ES-I3 (cell line): Measurements from ENCODE around the gene HSPA12B.

ENCODE experiments used
- H3K36me3 ChIP-seq: 2 replicates; pipeline ENCODE4 v1.6.1; 2013; ENCODE audit warnings: mild to moderate bottlenecking, low read length, control low read depth, moderate library complexity; ENCODE audit not compliant: insufficient read depth
- H3K4me1 ChIP-seq: 2 replicates; pipeline ENCODE4 v1.6.1; 2013; ENCODE audit warnings: mild to moderate bottlenecking, control low read depth, low read length; ENCODE audit not compliant: insufficient read depth
- H3K9ac ChIP-seq: 2 replicates; pipeline ENCODE4 v1.6.1; 2013; ENCODE audit warnings: low read depth, mild to moderate bottlenecking, low read length, moderate library complexity
- H3K9me3 ChIP-seq: 2 replicates; pipeline ENCODE4 v1.6.1; 2013; ENCODE audit warnings: mild to moderate bottlenecking, low read length, moderate library complexity; ENCODE audit not compliant: control insufficient read depth, insufficient read depth

HSPA12B gene

DNA sequence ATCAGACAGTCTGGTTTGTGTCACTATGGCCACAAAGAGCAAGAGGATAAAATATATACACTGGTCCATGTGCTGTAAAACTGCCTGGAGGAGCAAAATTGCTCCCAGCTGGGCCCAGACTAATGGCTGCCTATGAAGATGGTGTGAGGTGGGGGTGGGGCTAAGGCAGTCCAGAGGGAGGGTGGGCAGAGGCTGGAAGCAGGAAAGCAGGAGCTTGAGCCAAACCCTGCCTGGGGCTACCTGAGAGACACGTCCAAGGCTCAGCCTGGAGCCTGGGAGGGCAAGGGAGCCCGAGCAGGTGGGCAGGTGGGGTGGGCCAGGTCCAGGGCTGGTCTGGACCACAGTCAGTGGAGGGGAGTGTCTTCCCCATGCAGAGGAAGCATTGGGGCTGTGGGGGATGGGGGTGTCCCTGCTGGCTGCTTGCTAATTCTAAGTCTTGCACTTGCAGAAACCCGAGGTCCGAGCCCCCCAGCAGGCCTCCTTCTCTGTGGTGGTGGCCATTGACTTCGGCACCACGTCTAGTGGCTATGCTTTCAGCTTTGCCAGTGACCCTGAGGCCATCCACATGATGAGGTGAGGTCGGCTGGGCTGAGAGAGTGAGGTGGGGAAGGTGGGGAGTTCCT, 9.5 kb downstream of the HSPA12B start:
- H3K9me3 ChIP-seq = no peaks in the 10 kb centered on the region
- H3K9ac ChIP-seq = no peak overlapping the region
- H3K4me1 ChIP-seq = peaks cover 23% of the 10 kb centered on the region
- H3K36me3 ChIP-seq = no peaks in the 10 kb centered on the region

DNA sequence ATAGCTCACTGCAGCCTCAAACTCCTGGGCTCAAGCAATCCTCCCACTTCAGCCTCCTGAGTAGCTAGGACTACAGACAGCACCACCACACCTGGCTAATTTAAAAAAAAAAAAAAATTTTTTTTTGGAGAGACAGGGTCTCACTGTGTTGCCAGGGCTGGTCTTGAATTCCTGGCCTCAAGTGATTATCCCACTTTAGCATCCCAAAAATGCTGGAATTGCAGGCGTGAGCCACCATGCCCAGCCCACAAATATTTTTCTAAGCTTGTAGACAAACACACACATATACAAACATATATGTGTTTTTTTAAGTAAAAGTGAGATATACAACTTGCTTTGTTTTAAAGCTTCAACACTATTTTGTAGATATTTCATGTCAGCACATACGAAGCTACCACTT, 10.8 kb downstream of the HSPA12B start:
- no peaks in the 10 kb centered on the region for H3K9me3 ChIP-seq
- no peak overlapping the region for H3K9ac ChIP-seq
- H3K36me3 ChIP-seq = no peaks in the 10 kb centered on the region
- H3K4me1 ChIP-seq = peaks cover 23% of the 10 kb centered on the region

DNA sequence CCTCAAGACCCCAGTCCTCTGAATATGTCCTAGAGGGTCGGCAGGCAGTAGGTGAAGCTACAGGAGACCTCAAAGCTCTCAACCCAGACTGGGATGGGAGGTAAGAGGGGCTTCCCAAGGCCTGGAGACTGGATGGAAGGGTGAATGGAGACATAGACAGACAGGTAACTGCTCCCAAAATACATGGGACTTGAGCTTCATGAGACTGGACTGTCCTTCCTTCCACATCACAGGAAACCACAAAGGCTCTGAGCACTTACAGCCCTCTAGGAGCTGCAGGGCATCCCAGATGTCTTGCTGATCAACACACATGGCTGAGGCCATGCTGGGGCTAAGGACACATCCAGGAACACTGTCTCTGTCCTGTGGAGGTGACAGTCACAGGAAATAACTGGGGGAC, 11.6 kb downstream of the HSPA12B start:
- peaks cover 21% of the 10 kb centered on the region for H3K4me1 ChIP-seq
- H3K36me3 ChIP-seq = no peaks in the 10 kb centered on the region
- H3K9me3 ChIP-seq = no peaks in the 10 kb centered on the region
- H3K9ac ChIP-seq = no peak overlapping the region; the same call in 1 of the 2 replicates

DNA sequence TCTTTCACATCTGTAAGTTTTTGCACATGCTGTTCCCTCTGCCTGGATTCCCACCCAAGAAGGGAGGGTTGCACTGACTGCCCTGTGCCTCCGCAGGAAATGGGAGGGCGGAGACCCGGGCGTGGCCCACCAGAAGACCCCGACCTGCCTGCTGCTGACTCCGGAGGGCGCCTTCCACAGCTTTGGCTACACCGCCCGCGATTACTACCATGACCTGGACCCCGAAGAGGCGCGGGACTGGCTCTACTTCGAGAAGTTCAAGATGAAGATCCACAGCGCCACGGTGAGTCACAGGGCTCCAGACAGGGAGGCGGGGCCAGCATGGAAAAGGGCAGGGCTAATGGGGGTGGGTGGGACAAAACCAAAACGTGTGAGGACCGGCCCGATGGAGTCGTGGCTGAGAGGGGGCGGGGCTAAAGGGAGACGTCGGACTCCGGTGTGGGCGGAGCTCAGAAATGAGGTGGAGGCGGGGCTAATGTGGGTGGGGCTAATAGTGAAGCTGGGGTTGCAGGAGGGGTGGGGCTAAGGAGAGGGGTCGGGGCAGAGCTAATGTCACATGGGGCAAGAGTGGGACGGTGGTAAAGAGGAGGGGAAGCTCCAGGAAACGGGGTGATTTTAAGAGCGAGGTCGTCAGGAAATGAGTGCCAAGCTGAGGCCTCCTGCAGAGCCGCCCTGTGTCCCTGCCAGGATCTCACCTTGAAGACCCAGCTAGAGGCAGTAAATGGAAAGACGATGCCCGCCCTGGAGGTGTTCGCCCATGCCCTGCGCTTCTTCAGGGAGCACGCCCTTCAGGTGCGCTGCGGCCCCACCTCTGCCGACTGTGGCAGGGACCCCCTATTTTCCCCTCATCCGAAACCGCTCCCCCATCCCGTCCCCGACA, 12.6 kb downstream of the HSPA12B start:
- H3K36me3 ChIP-seq = no peaks in the 10 kb centered on the region
- H3K9ac ChIP-seq = peak overlapping the region; percentile 69
- peaks cover 11% of the 10 kb centered on the region for H3K4me1 ChIP-seq
- no peaks in the 10 kb centered on the region for H3K9me3 ChIP-seq

DNA sequence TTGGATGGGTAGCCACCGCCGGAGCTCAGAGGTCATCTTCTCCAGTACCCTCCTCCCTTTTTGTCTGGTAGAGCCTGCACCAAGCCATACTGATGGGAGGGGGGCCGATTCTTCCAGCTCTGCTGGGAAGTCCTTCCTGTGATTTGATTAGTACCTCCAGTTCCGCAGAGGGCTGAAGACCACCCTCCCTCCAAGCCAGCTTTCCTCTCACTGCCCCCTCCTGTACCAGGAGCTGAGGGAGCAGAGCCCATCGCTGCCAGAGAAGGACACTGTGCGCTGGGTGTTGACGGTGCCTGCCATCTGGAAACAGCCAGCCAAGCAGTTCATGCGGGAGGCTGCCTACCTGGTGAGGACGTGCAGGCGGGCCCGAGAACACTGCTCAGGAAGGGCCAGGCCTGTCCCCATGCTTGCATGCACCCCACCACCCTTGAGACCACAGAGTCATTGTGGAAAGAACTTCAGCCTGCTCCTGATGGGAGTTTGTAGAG, 13.2 kb downstream of the HSPA12B start:
- Histone ChIP-seq H3K9ac (peak overlapping the region; percentile 51; the same call in 1 of the 2 replicates), H3K36me3 (no peaks in the 10 kb centered on the region), H3K4me1 (peaks cover 7% of the 10 kb centered on the region; the same call in 1 of the 2 replicates), H3K9me3 (no peaks in the 10 kb centered on the region)

DNA sequence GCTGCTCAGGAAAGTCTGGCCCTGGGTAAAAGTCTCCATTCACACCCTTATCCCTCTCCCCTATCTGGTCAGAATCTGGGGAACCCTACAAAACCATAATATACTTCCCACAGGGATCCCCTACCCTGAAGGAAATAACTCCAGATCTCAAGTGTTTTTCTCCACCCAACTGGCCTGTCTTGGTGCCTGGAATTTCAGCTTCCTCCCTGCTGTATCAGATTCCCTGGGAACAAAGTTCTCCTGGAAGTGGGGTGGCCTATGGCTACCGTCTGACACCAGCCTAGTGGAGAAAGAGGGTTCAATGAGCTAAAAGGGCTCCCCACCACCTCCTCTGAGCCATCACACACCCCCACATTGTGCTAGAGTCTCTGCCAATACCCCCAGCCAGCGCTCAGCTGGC, 15.0 kb downstream of the HSPA12B start:
- Histone ChIP-seq H3K9ac (no peak overlapping the region), H3K4me1 (no peaks in the 10 kb centered on the region), H3K9me3 (no peaks in the 10 kb centered on the region), H3K36me3 (no peaks in the 10 kb centered on the region)

DNA sequence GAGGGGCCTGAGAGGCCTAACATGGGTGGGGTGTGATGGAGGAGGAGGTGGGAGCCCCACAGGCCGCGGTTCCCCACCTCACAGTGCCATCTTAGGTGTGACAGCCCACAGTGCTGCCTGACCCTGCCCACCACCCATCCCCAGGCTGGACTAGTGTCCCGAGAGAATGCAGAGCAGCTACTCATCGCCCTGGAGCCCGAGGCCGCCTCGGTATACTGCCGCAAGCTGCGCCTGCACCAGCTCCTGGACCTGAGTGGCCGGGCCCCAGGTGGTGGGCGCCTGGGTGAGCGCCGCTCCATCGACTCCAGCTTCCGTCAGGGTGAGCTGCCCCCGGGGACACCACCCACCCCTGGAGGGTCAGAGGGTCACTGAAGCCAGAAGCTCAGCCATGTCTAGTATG, 15.6 kb downstream of the HSPA12B start:
- H3K9ac ChIP-seq = no peak overlapping the region; the same call in 1 of the 2 replicates
- no peaks in the 10 kb centered on the region for H3K4me1 ChIP-seq
- no peaks in the 10 kb centered on the region for H3K36me3 ChIP-seq
- no peaks in the 10 kb centered on the region for H3K9me3 ChIP-seq

DNA sequence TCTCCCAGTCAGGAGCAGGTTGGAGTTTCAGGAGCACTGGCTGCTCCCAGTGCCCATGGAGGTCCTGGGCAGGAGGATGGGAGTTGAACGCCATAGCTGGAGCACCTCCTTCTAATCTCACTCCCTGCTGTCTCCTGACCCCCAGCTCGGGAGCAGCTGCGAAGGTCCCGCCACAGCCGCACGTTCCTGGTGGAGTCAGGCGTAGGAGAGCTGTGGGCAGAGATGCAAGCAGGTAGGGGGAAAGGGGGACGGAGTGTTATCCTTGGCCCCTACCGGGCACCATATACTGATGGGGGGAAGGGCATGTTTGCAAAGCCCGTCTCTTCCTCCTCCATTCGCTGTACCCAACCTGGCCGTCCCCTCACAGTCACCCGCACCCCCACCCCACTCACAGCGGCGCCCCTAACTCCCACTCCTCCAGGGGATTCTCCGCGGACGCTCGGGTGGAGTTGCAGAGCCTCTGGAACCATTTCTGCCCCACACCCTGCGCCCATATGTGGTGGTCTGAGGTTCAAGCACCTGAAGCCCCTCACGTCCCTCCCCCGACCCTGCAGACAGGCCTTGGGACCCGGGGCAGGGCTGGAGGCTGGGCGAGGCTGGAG, 16.7 kb downstream of the HSPA12B start:
- no peaks in the 10 kb centered on the region for H3K4me1 ChIP-seq
- no peaks in the 10 kb centered on the region for H3K9me3 ChIP-seq
- H3K36me3 ChIP-seq = no peaks in the 10 kb centered on the region
- peak overlapping the region; percentile 45; the same call in 1 of the 2 replicates for H3K9ac ChIP-seq

DNA sequence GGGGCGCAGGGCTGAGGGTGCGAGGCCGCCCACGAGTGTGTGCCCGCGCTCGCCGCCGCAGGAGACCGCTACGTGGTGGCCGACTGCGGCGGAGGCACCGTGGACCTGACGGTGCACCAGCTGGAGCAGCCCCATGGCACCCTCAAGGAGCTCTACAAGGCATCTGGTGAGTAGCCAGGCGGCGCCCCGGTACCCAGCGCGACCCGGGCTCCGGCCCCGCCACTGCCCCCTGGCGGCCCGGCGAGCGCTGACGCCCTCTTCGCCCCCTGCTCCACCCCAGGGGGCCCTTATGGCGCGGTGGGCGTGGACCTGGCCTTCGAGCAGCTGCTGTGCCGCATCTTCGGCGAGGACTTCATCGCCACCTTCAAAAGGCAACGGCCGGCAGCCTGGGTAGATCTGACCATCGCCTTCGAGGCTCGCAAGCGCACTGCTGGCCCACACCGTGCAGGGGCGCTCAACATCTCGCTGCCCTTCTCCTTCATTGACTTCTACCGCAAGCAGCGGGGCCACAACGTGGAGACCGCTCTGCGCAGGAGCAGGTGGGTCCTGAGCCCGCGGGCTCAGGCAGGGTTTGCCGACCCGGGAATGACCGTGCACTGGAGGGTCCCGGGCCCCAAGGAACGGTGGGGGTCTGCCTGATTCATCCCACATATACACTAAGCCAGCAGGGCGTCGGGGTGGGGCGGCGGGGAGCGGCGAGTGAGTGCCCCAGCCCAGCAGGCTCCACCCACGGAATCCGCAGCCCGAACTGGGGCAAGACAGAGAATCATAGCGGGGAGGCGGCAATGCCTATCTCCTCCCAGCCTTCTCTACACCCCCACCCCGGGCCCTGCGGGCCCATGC, 17.4 kb downstream of the HSPA12B start:
- Histone ChIP-seq H3K4me1 (no peaks in the 10 kb centered on the region), H3K9ac (peak overlapping the region; percentile 45), H3K9me3 (no peaks in the 10 kb centered on the region), H3K36me3 (no peaks in the 10 kb centered on the region)

DNA sequence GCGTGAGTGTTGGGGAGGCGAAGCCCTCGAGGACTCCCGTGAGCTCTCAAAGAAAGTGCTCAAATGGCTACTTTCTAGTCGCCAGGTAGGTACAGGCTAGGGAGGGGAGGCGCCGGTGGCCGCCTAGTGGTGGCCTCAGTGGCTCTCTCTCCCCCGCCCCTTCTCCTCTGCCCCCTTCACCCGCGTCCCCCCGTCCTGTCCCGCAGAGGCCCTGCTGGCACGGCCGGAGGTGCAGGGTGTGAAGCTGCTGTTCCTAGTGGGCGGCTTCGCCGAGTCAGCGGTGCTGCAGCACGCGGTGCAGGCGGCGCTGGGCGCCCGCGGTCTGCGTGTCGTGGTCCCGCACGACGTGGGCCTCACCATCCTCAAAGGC, 18.8 kb downstream of the HSPA12B start:
- no peaks in the 10 kb centered on the region for H3K9me3 ChIP-seq
- H3K9ac ChIP-seq = no peak overlapping the region
- no peaks in the 10 kb centered on the region for H3K4me1 ChIP-seq
- no peaks in the 10 kb centered on the region for H3K36me3 ChIP-seq

DNA sequence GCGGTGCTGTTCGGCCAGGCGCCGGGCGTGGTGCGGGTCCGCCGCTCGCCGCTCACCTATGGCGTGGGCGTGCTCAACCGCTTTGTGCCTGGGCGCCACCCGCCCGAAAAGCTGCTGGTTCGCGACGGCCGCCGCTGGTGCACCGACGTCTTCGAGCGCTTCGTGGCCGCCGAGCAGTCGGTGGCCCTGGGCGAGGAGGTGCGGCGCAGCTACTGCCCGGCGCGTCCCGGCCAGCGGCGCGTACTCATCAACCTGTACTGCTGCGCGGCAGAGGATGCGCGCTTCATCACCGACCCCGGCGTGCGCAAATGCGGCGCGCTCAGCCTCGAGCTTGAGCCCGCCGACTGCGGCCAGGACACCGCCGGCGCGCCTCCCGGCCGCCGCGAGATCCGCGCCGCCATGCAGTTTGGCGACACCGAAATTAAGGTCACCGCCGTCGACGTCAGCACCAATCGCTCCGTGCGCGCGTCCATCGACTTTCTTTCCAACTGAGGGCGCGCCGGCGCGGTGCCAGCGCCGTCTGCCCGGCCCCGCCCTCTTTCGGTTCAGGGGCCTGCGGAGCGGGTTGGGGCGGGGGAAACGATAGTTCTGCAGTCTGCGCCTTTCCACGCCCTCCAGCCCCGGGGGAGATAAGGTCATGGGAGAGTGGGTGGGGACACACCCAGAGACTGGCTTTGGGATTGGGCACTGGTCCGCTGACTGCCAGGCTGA, 19.3 kb downstream of the HSPA12B start:
- no peak overlapping the region for H3K9ac ChIP-seq
- H3K36me3 ChIP-seq = no peaks in the 10 kb centered on the region
- H3K9me3 ChIP-seq = no peaks in the 10 kb centered on the region
- H3K4me1 ChIP-seq = no peaks in the 10 kb centered on the region

DNA sequence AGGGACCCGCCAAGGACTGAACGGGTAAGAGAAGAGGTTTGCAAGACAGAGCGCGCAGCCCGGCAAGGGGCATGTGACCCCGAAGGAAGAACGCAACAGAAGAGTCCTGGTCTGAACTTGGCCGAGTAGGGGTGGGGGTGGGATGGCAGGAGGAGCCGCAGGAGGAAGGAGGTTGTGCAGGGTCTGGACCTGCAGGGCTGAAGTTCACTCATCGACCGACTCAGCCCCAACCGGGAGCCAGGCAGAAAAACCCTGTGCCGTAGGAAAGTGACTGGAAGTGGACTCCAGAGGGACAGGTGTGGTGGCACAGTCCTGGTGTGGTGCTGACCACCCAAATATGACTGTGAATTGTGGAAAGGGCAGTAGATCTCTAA, 19.9 kb downstream of the HSPA12B start:
- H3K36me3 ChIP-seq = no peaks in the 10 kb centered on the region
- H3K4me1 ChIP-seq = no peaks in the 10 kb centered on the region
- H3K9me3 ChIP-seq = no peaks in the 10 kb centered on the region
- H3K9ac ChIP-seq = no peak overlapping the region

DNA sequence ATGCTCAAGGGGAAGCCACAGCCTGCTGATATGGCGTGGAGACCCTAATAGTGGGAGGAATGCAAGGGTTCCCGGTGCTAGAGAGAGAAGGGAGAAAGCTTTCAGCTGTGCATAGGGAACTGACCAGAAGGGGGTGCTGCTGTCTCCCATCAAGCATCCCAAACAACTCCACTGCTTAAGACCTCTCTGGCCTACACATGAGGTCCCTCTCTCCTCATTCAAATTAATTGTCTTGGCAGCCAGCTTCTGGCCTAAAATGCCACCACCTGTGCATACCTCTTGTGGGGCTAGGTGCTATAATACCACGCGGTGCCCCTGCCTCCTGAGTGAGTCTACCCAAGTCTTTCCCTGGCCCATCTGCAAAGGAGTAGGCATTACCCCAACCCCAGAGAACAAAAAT, 20.6 kb downstream of the HSPA12B start:
- no peak overlapping the region for H3K9ac ChIP-seq

More for the DNA sequence above, 20.6 kb downstream of the HSPA12B start:
- no peaks in the 10 kb centered on the region for H3K4me1 ChIP-seq
- no peaks in the 10 kb centered on the region for H3K36me3 ChIP-seq
- no peaks in the 10 kb centered on the region for H3K9me3 ChIP-seq
